ENCODE results near the gene KIF6.

DNA sequence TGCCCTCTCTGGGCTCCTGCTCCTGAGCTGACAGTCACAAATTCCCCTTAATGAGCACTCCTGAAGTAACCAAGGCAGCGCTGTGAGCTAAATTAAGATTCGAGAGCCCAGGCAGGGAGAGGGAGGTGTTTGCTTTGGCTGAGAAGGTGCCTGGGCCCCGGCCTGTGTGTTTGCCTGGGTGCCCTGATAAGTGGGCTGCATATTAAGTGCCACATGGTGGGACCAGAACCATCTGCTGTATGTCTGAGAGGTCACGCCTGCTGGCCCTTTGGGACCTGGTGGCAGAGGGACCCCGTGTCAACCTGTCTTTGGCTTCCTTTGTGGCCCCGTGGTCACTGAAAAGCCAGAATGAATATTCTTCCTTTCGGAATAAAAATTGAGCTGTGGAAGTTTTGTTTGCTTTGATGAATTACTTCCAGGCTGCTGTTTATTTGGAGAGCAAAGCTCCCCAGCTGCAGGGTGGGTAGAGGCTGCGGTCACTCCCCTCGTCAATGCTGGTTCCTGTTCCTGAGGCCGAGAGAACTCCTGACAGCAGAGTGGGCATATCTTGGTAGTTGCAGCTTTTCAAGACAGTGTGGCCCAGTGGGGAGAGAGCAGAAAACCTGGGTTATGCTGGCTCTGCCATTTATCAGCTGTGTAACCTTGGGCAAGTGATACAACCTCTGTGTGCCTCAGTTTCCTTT, 385.2 kb downstream of the KIF6 start:
- TF ChIP-seq, protein P1, sequence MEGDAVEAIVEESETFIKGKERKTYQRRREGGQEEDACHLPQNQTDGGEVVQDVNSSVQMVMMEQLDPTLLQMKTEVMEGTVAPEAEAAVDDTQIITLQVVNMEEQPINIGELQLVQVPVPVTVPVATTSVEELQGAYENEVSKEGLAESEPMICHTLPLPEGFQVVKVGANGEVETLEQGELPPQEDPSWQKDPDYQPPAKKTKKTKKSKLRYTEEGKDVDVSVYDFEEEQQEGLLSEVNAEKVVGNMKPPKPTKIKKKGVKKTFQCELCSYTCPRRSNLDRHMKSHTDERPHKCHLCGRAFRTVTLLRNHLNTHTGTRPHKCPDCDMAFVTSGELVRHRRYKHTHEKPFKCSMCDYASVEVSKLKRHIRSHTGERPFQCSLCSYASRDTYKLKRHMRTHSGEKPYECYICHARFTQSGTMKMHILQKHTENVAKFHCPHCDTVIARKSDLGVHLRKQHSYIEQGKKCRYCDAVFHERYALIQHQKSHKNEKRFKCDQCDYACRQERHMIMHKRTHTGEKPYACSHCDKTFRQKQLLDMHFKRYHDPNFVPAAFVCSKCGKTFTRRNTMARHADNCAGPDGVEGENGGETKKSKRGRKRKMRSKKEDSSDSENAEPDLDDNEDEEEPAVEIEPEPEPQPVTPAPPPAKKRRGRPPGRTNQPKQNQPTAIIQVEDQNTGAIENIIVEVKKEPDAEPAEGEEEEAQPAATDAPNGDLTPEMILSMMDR (IDR thresholded peaks at IDR 0.05) = no peak
- no peak for TF ChIP-seq POLR2A (IDR thresholded peaks at IDR 0.05)
- no peak for TF ChIP-seq POLR2AphosphoS5 (IDR thresholded peaks at IDR 0.05)
- TF ChIP-seq EP300 (IDR thresholded peaks at IDR 0.05; ENCODE audit: low read depth) = no peak
